HepG2 (cell line): Measurements from ENCODE around the gene CEP135. TPM values are rescaled to one million over a fixed set of nuclear protein-coding genes. Genes with fewer than 3 reads are reported as not detected.

ENCODE experiments used
- ATAC-seq: fragments of 200-7000 bp; cut with Tn5 transposase; 3 replicates; pipeline ENCODE4 v1.9.1; 2020; ENCODE audit warnings: mild to moderate bottlenecking, moderate library complexity
- BruUV-seq: library from RNA; stranded (reverse); fragments of 400-500 nt; replicated peaks from 2 replicates; lab custom pipeline; 2021; lab: Mats Ljungman, UMichigan
- CTCF ChIA-PET: fragments of 300-600 bp; formaldehyde crosslinking; extraction: SDS; loops from one replicate; lab custom pipeline; 2021; ENCODE audit warnings: low total read pairs, inconsistent platforms, low intra/inter-chr PET ratio; lab: Yijun Ruan, JAX
- POLR2A ChIA-PET: fragments of 350-600 bp; sonication (Branson Sonifier 250); formaldehyde crosslinking; loops from one replicate; lab custom pipeline; 2020; ENCODE audit warnings: antibody characterized with exemption, inconsistent platforms; lab: Yijun Ruan, JAX
- DNase-seq: peaks from one replicate; pipeline ENCODE4 v3.0.0-alpha.2; 2015; ENCODE audit warnings: low spot score
- FAIRE-seq: peaks from 3 replicates; lab custom pipeline; 2011; peaks lifted over from hg19 to GRCh38; lab: Jason Lieb, UNC
- H2AFZ ChIP-seq: one replicate; pipeline ENCODE4 v1.6.1; 2011; ENCODE audit warnings: low read length, inconsistent platforms
- H3K27ac ChIP-seq: fragments of 300-600 bp; 3 replicates; pipeline ENCODE4 v1.8.0; 2011; ENCODE audit warnings: mixed run types, mild to moderate bottlenecking, mixed read lengths, low read length, inconsistent platforms; ENCODE audit not compliant: insufficient read depth; ENCODE audit errors: extremely low read length
- H3K27me3 ChIP-seq, 2 experiments: fragments of 200-600 bp in 1 of 2; 2 replicates in 1 of 2; 3 replicates in 1 of 2; pipeline versions ENCODE4 v1.6.0 to v1.8.0; 2011; ENCODE audit warnings: low read length in 2 of 2, mild to moderate bottlenecking in 2 of 2, moderate library complexity in 2 of 2, inconsistent platforms in 1 of 2; ENCODE audit not compliant: insufficient read depth in 2 of 2, control insufficient read depth in 1 of 2
- H3K36me3 ChIP-seq, 2 experiments: fragments of 200-600 bp in 1 of 2; replicated peaks in 1 of 2; 2 replicates in 1 of 2; 3 replicates in 1 of 2; pipeline versions ENCODE4 v1.5.1 to v1.8.0; 2011; ENCODE audit warnings: low read length in 2 of 2, inconsistent platforms in 1 of 2; ENCODE audit not compliant: insufficient read depth in 2 of 2, control insufficient read depth in 1 of 2
- H3K4me1 ChIP-seq: 2 replicates; pipeline ENCODE4 v1.5.1; 2012; ENCODE audit warnings: low read length, inconsistent platforms; ENCODE audit not compliant: insufficient read depth
- H3K4me2 ChIP-seq: 2 replicates; pipeline ENCODE4 v1.6.0; 2011; ENCODE audit warnings: low read depth, low read length, inconsistent platforms
- H3K4me3 ChIP-seq, 3 experiments: fragments of 200-600 bp in 1 of 3; sonication (generic), shearing (Covaris generic) in 1 of 3; replicated peaks in 1 of 3; 2 replicates each; pipeline ENCODE4 v1.5.1; 2011 to 2016; ENCODE audit warnings: low read length in 3 of 3, inconsistent platforms in 2 of 3, low read depth in 2 of 3, mild to moderate bottlenecking in 2 of 3, control low read depth in 1 of 3, mixed read lengths in 1 of 3; ENCODE audit not compliant: insufficient read depth in 1 of 3
- H3K79me2 ChIP-seq: one replicate; pipeline ENCODE4 v1.6.1; 2011; ENCODE audit warnings: low read length, inconsistent platforms; ENCODE audit not compliant: insufficient read depth
- H3K9ac ChIP-seq: 2 replicates; pipeline ENCODE4 v1.6.0; 2011; ENCODE audit warnings: mild to moderate bottlenecking, low read depth, low read length, inconsistent platforms; ENCODE audit not compliant: insufficient read depth
- H3K9me3 ChIP-seq: 2 replicates; pipeline ENCODE4 v1.5.1; 2012; ENCODE audit warnings: mild to moderate bottlenecking, low read length
- H4K20me1 ChIP-seq: 2 replicates; pipeline ENCODE4 v1.6.0; 2011; ENCODE audit warnings: inconsistent platforms, mild to moderate bottlenecking, low read length, moderate library complexity; ENCODE audit not compliant: insufficient read depth
- MIXL1 ChIP-seq: IDR thresholded peaks from 2 replicates; pipeline ENCODE4 v1.6.1; 2016
- PRDM4 ChIP-seq: sonication (generic); formaldehyde crosslinking; IDR thresholded peaks from 2 replicates; pipeline ENCODE4 v1.9.0; 2021; ENCODE audit warnings: missing genetic modification reagents, borderline replicate concordance
- SNAPC5 ChIP-seq: sonication (generic); formaldehyde crosslinking; IDR thresholded peaks from 2 replicates; pipeline ENCODE4 v1.8.1; 2023; ENCODE audit warnings: mild to moderate bottlenecking, missing genetic modification reagents, borderline replicate concordance
- SOX13 ChIP-seq, 3 experiments: fragments of 450-650 bp in 1 of 3; sonication (generic) in 1 of 3; formaldehyde crosslinking in 1 of 3; IDR thresholded peaks in 2 of 3; conservative IDR thresholded peaks in 1 of 3; 2 replicates each; pipeline versions ENCODE4 v1.5.0 to v1.6.1; 2016 to 2020; ENCODE audit warnings: antibody characterized with exemption in 1 of 3, mild to moderate bottlenecking in 1 of 3, missing compliant biosample characterization in 1 of 3, missing genetic modification reagents in 1 of 3, moderate library complexity in 1 of 3
- SRF ChIP-seq: IDR thresholded peaks from 2 replicates; pipeline ENCODE4 v1.6.1; 2011; ENCODE audit warnings: mild to moderate bottlenecking, low read depth, low read length, moderate library complexity
- ZC3H13 ChIP-seq: sonication (generic); formaldehyde crosslinking; IDR thresholded peaks from 2 replicates; pipeline ENCODE4 v1.8.1; 2023; ENCODE audit warnings: mild to moderate bottlenecking, missing genetic modification reagents, moderate library complexity
- ZNF652 ChIP-seq: IDR thresholded peaks from 2 replicates; pipeline ENCODE4 v1.6.1; 2016; ENCODE audit warnings: low read depth, borderline replicate concordance
- WGBS: methylation state at CpG from one replicate; pipeline ENCODE4 v1.1.6; 2017; ENCODE audit warnings: low lambda C conversion rate; 5-methylcytosine and 5-hydroxymethylcytosine counted together
- in situ Hi-C: cut with HindIII; loops from 2 replicates; pipeline ENCODE4 v1.10.0; 2017; ENCODE audit warnings: low pct_unique_long_range_greater_than_20kb; ENCODE audit not compliant: extremely low pct_ligation_motif_present
- intact Hi-C: fragments of 100-400 bp; cut with micrococcal nuclease; formaldehyde crosslinking; loops from one replicate; pipeline ENCODE4 v1.10.0; 2022; ENCODE audit not compliant: unreplicated experiment
- polyA plus RNA-seq, 8 experiments: library from polyadenylated mRNA; depleted of rRNA in 3 of 8; stranded (reverse) in 7 of 8; unstranded in 1 of 8; fragments of >200 nt; fragmentation: Illumina TruSeq in 4 of 8; extraction: Trizol in 4 of 8; gene quantifications; 2 replicates each; pipeline versions ENCODE4 v1.2.1 to v1.2.3, GENCODE V29; 2011 to 2016; ENCODE audit warnings: low read depth in 4 of 8, missing spikeins in 1 of 8, mixed read lengths in 1 of 8; ENCODE audit not compliant: insufficient read depth in 1 of 8
- total RNA-seq, 5 experiments: library from RNA; depleted of rRNA; stranded (reverse); fragments of >200 nt; fragmentation: Illumina TruSeq; extraction: Trizol; gene quantifications; 2 replicates each; pipeline ENCODE4 v1.2.3, GENCODE V29; 2016; ENCODE audit warnings: low read depth in 1 of 5

The CEP135 gene
- total and polyA plus RNA-seq, 2 of the 13 experiments (the other 11 are each of a cell fraction or from before 2014, with no cell fraction given), result 1.7 to 8.8 TPM

GRCh38 chr4:56052966-56053365 lies 104.2 kb downstream of the CEP135 start (continued):
- no peak for TF ChIP-seq ZC3H13 (CRISPR knock-in tag)
- no peak for TF ChIP-seq SNAPC5 (CRISPR knock-in tag)
- TF ChIP-seq, all 625 proteins: peak for 0

GRCh38 chr4:56055027-56055977 lies 106.6 kb downstream of the CEP135 start:
- peak overlapping the region; percentile 38 for H3K4me2 ChIP-seq
- in situ Hi-C loops (no loop called here), intact Hi-C loops (loop anchor here (2.0 kb wide), 1 partner anchor 245 kb away; no protein-coding TSS in a partner anchor)
- DNase-seq (no peak), ATAC-seq (peak; percentile 64), FAIRE-seq (no peak)
- H4K20me1 ChIP-seq, result no peaks in the 10 kb centered on the region
- ChIA-PET POLR2A (no interaction called here), CTCF (no interaction called here)
- TF ChIP-seq SRF (0 out of 2 replicates have a peak, but pooled peaks have one; percentile 34), PRDM4 (CRISPR knock-in tag) (no peak), ZNF652 (CRISPR knock-in tag) (peak; percentile 81), MIXL1 (CRISPR knock-in tag) (peak; percentile 75), SOX13 (IDR thresholded peaks at IDR 0.05) (no peak), SOX13 (CRISPR knock-in tag; conservative IDR thresholded peaks at IDR 0.05 in 1 of 2, IDR thresholded peaks at IDR 0.05 in 1 of 2) (0 out of 4 replicates have a peak, but pooled peaks of 1 of the 2 experiments have one; percentile 25)
- BruUV-seq, result no TSS peak
- no peaks in the 10 kb centered on the region for H3K27me3 ChIP-seq
- no peaks in the 10 kb centered on the region for H3K36me3 ChIP-seq
- 67% methylated on average over 8 of the region's 8 CpGs for WGBS
- H3K4me3 ChIP-seq, result no peak overlapping the region
- peak overlapping the region; percentile 40 for H3K27ac ChIP-seq
- H3K9me3 ChIP-seq, result no peaks in the 10 kb centered on the region
- no peaks in the 10 kb centered on the region for H3K79me2 ChIP-seq
- H3K9ac ChIP-seq, result no peak overlapping the region
- peaks cover 32% of the 10 kb centered on the region for H3K4me1 ChIP-seq
- H2AFZ ChIP-seq, result no peak overlapping the region
